SK-N-SH treated with all-trans-retinoic acid at 6 μM for 48 hours (cell line): ENCODE data around the gene FAM222B.

ENCODE experiments used
- ATAC-seq: fragments of 200-7000 bp; cut with Tn5 transposase; 3 replicates; pipeline ENCODE4 v1.9.1; 2020; ENCODE audit warnings: mild to moderate bottlenecking, moderate library complexity
- ARNTL ChIP-seq: fragments of 450-650 bp; formaldehyde crosslinking; IDR thresholded peaks from 2 replicates; pipeline ENCODE4 v1.5.0; 2020; ENCODE audit warnings: low read depth, mild to moderate bottlenecking, moderate library complexity, borderline replicate concordance
- BACH2 ChIP-seq: fragments of 250-450 bp; sonication (Bioruptor Pico); IDR thresholded peaks from 2 replicates; pipeline ENCODE4 v1.9.0; 2021; ENCODE audit warnings: mild to moderate bottlenecking, borderline replicate concordance
- CREB5 ChIP-seq: fragments of 250-450 bp; sonication (Bioruptor Pico); IDR thresholded peaks from 2 replicates; pipeline ENCODE4 v1.5.1; 2020; ENCODE audit warnings: low read depth, mild to moderate bottlenecking, moderate library complexity
- CSDC2 ChIP-seq: fragments of 250-450 bp; sonication (Bioruptor Pico); IDR thresholded peaks from 2 replicates; pipeline ENCODE4 v1.5.0; 2020; ENCODE audit warnings: mild to moderate bottlenecking, moderate library complexity
- CSRNP3 ChIP-seq: fragments of 250-450 bp; sonication (Bioruptor Pico); IDR thresholded peaks from 2 replicates; pipeline ENCODE4 v1.5.1; 2021; ENCODE audit warnings: mild to moderate bottlenecking, moderate library complexity
- ESRRG ChIP-seq: fragments of 250-450 bp; sonication (Bioruptor Pico); IDR thresholded peaks from 2 replicates; pipeline ENCODE4 v1.6.1; 2021; ENCODE audit warnings: mild to moderate bottlenecking
- GLIS3 ChIP-seq: fragments of 250-450 bp; sonication (Bioruptor Pico); IDR thresholded peaks from 2 replicates; pipeline ENCODE4 v1.5.0; 2020; ENCODE audit warnings: mild to moderate bottlenecking, moderate library complexity
- ISL1 ChIP-seq: fragments of 250-450 bp; sonication (Bioruptor Pico); IDR thresholded peaks from 2 replicates; pipeline ENCODE4 v2.1.2; 2022; ENCODE audit warnings: mild to moderate bottlenecking, moderate library complexity
- OSR1 ChIP-seq: fragments of 250-450 bp; sonication (Bioruptor Pico); IDR thresholded peaks from 2 replicates; pipeline ENCODE4 v1.8.0; 2022; ENCODE audit warnings: moderate library complexity, mild to moderate bottlenecking, inconsistent platforms
- POU6F1 ChIP-seq: fragments of 250-450 bp; sonication (Bioruptor Pico); IDR thresholded peaks from 2 replicates; pipeline ENCODE4 v1.8.0; 2021; ENCODE audit warnings: low read depth, mild to moderate bottlenecking, moderate library complexity, borderline replicate concordance
- PPARA ChIP-seq: fragments of 250-450 bp; sonication (Bioruptor Pico); IDR thresholded peaks from 2 replicates; pipeline ENCODE4 v1.5.0; 2020; ENCODE audit warnings: mild to moderate bottlenecking, borderline replicate concordance
- RARB ChIP-seq: fragments of 250-450 bp; sonication (Bioruptor Pico); IDR thresholded peaks from 2 replicates; pipeline ENCODE4 v1.8.0; 2021; ENCODE audit warnings: mild to moderate bottlenecking, moderate library complexity
- SNAI2 ChIP-seq: fragments of 250-450 bp; sonication (Bioruptor Pico); IDR thresholded peaks from 2 replicates; pipeline ENCODE4 v1.5.0; 2020; ENCODE audit warnings: mild to moderate bottlenecking, moderate library complexity
- TCF4 ChIP-seq: fragments of 250-450 bp; sonication (Bioruptor Pico); IDR thresholded peaks from 2 replicates; pipeline ENCODE4 v1.8.0; 2021; ENCODE audit warnings: mild to moderate bottlenecking, moderate library complexity, borderline replicate concordance
- TSHZ2 ChIP-seq: fragments of 250-450 bp; sonication (Bioruptor Pico); IDR thresholded peaks from 2 replicates; pipeline ENCODE4 v1.5.0; 2020; ENCODE audit warnings: mild to moderate bottlenecking, moderate library complexity
- ZC3H10 ChIP-seq: fragments of 250-450 bp; sonication (Bioruptor Pico); IDR thresholded peaks from 2 replicates; pipeline ENCODE4 v1.5.1; 2021; ENCODE audit warnings: mild to moderate bottlenecking, moderate library complexity
- ZFP3 ChIP-seq: fragments of 250-450 bp; sonication (Bioruptor Pico); IDR thresholded peaks from 2 replicates; pipeline ENCODE4 v1.5.0; 2020; ENCODE audit warnings: mild to moderate bottlenecking, moderate library complexity
- ZFP30 ChIP-seq: fragments of 450-650 bp; formaldehyde crosslinking; IDR thresholded peaks from 2 replicates; pipeline ENCODE4 v1.5.0; 2022; ENCODE audit warnings: mild to moderate bottlenecking, moderate library complexity
- ZNF565 ChIP-seq: fragments of 450-650 bp; formaldehyde crosslinking; conservative IDR thresholded peaks from 2 replicates; pipeline ENCODE4 v1.5.0; 2020; ENCODE audit warnings: low read depth, mild to moderate bottlenecking, moderate library complexity
- ZNF70 ChIP-seq: fragments of 450-650 bp; formaldehyde crosslinking; IDR thresholded peaks from 2 replicates; pipeline ENCODE4 v1.5.0; 2020; ENCODE audit warnings: mild to moderate bottlenecking, moderate library complexity
- ZNF8 ChIP-seq: fragments of 450-650 bp; formaldehyde crosslinking; IDR thresholded peaks from 2 replicates; pipeline ENCODE4 v1.5.0; 2020; ENCODE audit warnings: mild to moderate bottlenecking, moderate library complexity

The FAM222B gene

GRCh38 chr17:28748852-28749515, 93.6 kb downstream of the FAM222B start (continued):
- TF ChIP-seq GLIS3 (CRISPR knock-in tag), result no peak
- no peak for TF ChIP-seq CSDC2
- no peak for TF ChIP-seq ESRRG
- no peak for TF ChIP-seq OSR1 (CRISPR knock-in tag)
- TF ChIP-seq TSHZ2, result no peak
- no peak for TF ChIP-seq ZC3H10 (CRISPR knock-in tag)
- TF ChIP-seq POU6F1, result no peak
- TF ChIP-seq ZNF70, result no peak

GRCh38 chr17:28747801-28748750, 94.5 kb downstream of the FAM222B start:
- TF ChIP-seq ESRRG (no peak), ZNF565 (CRISPR knock-in tag) (no peak), ZC3H10 (CRISPR knock-in tag) (no peak), RARB (CRISPR knock-in tag) (no peak), ZFP3 (CRISPR knock-in tag) (no peak), CREB5 (CRISPR knock-in tag) (no peak), GLIS3 (CRISPR knock-in tag) (no peak), PPARA (CRISPR knock-in tag) (no peak), SNAI2 (no peak), BACH2 (CRISPR knock-in tag) (no peak), ARNTL (CRISPR knock-in tag) (no peak), CSDC2 (no peak), TCF4 (CRISPR knock-in tag) (no peak), CSRNP3 (no peak), ZNF70 (no peak), ZFP30 (no peak), ZNF8 (CRISPR knock-in tag) (no peak), OSR1 (CRISPR knock-in tag) (no peak), ISL1 (CRISPR knock-in tag) (no peak)
- ATAC-seq, result no peak

GRCh38 chr17:28747051-28747691, 95.4 kb downstream of the FAM222B start:
- ATAC-seq, result no peak
- TF ChIP-seq ZFP30 (no peak), ZFP3 (CRISPR knock-in tag) (no peak), CSDC2 (no peak), TSHZ2 (no peak)
- TF ChIP-seq, all 23 proteins: peak for 0
